HG03457 (cell line): Measurements from ENCODE around the gene TMEM38B.
A peak's percentile ranks its signal among the peaks of the same experiment; 100 is the strongest.
"Not testable (repeated sequence)": the region's sequence is repeated elsewhere in the genome, so short reads cannot be mapped to it uniquely, and the experiment has no call there.

Source experiments
- ATAC-seq: cut with Tn5 transposase; IDR thresholded peaks from one replicate; pipeline ENCODE4 v1.9.1; 2021; ENCODE audit warnings: moderate number of reproducible peaks; ENCODE audit not compliant: unreplicated experiment

The TMEM38B gene

GRCh38 chr9:105681313-105681712 is 13.0 kb upstream of the TMEM38B start:
- no peak for ATAC-seq

GRCh38 chr9:105681724-105682123 is 12.6 kb upstream of the TMEM38B start:
- ATAC-seq: no peak

DNA sequence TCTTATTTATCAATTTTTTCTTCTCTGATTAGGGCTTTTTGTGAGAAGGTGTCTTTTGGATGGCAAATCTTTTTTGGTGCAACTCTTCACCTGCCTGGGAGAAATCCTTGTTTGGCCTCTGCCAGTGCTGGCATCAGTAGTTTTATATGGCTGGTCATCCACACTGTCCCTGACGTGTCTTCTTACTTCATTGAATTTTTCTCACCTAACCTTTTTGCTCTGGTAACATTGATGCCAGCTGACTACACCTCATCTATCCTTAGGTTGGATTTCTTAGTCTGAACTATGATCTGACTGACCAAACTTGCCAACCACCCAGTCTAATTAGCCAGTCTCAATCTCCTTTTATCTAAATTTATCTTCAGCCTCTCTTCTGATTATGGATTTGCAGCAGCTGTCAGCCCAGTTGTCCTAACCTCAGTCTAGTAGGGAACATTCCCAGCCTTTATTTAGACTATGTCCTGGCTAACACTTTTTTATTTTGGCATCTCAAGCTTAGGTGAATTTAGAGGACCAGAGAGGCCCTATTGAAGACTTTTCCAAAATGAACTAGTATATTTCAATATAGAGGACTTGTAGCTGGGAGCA is 10.6 kb upstream of the TMEM38B start:
- no peak for ATAC-seq

- ATAC-seq: no peak
Observed at GRCh38 chr9:105686936-105687335, 7.4 kb upstream of the TMEM38B start.

- ATAC-seq: no peak
Observed at GRCh38 chr9:105690742-105691141, 3.6 kb upstream of the TMEM38B start.

- ATAC-seq: peak; percentile 26
Observed at GRCh38 chr9:105693435-105694189, 729 bp upstream of the TMEM38B start.

DNA sequence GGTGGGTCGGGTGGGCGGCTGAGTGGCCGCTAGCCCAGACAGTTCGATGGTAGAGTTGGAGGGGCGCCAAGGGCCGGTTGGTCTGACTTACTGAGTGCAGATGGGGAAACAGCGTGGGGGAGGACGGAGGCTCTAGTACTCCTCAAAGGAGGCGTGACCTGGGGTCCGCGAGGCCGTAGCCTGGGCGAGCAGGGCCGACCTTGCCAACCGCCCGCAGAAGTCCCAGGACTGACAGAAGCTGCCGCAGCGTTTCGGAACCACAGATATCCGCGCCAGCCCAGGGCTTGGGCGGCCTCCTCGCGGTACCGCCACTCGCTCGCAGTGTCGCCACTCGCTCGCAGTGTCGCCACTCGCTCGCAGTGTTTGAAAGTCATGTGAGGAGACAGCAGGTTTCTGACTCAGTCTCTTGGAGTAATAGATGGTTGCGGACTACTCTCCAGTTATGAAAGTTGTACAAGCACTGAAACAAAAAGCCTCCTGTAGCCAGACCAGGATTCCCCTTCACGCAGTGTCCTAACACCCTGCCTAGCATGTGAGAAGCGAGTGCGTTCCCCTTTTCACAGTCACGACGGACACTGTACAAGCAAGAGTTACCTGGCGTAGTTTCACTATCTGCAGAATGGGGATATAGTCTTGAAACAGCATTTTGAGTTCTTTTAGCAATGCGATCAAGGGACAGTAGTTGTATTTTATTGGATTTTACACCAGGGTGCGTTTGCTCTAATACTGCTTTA is 674 bp downstream of the TMEM38B start:
- ATAC-seq: peak; percentile 45

DNA sequence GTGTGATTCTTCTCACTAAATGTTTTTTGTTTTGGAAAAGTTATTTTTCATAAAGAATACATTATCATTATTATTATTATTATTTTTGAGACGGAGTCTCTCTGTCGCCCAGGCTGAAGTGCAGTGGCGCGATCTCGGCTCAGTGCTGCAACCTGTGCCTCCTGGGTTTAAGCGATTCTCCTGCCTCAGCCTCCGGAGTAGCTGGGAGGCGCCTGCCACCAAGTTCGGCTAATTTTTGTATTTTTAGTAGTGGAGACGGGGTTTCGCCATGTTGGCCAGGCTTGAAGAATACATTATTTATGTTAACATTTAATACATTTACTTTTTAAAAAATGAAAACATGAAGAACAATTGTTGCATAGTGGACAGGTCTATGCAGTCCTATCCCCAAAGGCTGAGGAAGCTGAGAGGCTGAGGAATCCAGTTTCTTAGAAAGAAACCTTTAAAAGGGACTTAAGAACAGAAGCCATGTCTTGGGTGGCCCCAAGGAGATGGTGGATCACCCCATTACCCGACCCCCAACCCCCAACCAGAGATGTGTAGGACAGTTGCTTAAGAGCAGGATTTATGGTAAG is 2.0 kb downstream of the TMEM38B start:
- ATAC-seq: no peak

DNA sequence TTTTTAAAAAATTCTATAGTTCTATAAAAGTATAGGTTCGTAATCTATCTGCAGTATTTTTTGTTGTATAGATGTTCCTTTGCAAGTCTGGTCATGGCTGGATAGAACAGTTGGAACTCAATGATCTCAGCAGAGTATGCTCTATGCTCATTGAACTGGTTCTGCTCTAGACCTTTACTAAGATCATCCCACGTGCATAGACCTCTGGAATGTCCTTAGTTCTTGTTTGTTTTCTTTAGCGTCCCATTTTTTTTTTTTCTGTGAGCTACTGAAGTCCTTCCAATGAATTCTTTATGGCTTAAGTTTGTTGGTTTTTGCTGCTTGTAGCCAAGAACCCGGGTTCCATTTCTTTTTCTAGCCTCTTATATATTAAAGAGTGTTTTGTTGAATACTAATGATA is 3.5 kb downstream of the TMEM38B start:
- no peak for ATAC-seq

- no peak for ATAC-seq
Observed at GRCh38 chr9:105698348-105698870, 4.1 kb downstream of the TMEM38B start.

DNA sequence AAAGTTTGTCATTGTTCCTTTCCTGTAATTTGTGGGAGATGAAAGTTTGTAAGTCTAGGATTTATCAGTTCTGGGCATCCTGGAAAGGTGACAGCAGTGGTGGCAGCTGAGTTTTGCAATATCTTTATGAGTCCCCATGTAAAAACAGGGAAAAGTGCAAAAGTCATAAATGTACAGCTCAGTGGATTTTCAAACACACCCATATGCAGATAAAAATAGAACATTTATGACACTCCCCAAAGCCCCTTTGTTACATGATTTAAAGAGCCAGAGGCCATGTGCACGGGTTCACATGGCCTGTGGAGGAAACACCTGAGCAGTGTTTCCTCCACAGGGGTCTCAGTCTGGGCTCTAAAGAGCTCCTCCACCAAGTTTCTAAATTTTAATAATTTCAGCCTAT is 6.3 kb downstream of the TMEM38B start:
- ATAC-seq: no peak

GRCh38 chr9:105701145-105701544 is 6.8 kb downstream of the TMEM38B start:
- ATAC-seq: no peak

- ATAC-seq: no peak
Observed at GRCh38 chr9:105702207-105702606, 7.9 kb downstream of the TMEM38B start.

DNA sequence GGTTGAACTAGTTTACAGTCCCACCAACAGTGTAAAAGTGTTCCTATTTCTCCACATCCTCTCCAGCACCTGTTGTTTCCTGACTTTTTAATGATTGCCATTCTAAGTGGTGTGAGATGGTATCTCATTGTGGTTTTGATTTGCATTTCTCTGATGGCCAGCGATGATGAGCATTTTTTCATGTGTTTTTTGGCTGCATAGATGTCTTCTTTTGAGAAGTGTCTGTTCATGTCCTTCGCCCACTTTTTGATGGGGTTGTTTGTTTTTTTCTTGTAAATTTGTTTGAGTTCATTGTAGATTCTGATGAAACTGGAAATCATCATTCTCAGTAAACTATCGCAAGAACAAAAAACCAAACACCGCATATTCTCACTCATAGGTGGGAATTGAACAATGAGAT is 9.3 kb downstream of the TMEM38B start:
- not testable (repeated sequence) for ATAC-seq

DNA sequence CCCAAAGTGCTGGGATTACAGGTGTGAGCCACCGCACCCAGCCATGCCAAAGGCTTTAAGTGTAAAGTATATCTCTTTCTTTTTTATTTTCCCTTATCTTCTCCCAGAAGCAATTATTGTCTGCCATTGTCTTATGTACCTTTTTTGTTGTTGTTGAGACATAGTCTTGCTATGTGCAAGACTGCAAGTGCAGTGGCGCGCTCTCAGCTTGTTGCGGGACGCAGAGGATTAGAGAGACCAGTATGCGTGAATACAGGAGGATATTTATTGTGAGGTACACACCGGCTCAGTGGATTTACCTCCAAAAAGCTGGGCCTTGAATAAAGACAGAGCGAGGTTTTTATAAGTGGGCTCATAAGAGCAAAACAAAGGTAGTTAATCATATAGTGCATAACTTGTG is 11.8 kb downstream of the TMEM38B start:
- ATAC-seq: no peak

GRCh38 chr9:105708405-105708804 is 14.1 kb downstream of the TMEM38B start:
- no peak for ATAC-seq

DNA sequence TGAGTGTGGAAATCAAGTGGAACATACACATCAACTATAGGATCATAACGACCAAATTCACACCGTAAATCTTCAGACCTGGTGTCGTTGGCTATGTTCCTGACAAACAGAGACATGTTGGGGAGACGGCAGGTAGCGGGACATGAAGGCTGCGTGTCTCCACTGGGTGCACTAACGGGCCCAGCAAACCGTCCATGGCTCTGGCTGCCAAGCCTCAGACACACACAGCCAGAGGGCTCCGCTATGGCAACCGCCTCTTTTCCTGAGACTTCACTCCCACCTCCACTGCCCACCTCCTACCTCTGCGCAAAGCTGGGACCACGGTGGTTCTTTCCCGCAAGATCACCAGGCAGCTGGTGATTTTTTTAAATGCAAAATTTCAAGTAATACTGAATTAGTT is 16.3 kb downstream of the TMEM38B start:
- ATAC-seq: no peak

- no peak for ATAC-seq
Observed at GRCh38 chr9:105711867-105712266, 17.5 kb downstream of the TMEM38B start.

GRCh38 chr9:105712297-105712696 is 18.0 kb downstream of the TMEM38B start:
- no peak for ATAC-seq

DNA sequence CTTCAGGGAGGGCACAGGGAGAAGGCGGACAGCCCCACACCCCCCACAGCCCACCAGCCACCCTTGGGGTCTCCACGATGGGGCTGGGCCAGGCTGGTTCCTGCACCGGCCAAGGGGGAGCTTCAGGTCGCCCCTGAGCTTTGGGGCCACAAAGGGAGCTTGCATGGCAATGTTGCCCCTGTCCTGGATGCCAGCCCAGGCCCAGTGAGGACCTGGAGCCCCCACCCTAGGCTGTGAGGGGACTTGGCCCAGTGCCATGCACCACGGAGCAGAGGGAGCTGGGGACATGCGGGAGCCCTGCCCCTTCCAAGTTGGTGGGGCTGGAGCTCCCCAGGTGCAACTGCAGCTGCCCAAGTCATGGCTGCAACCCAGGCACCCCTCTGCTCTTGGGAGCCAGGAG is 18.4 kb downstream of the TMEM38B start:
- no peak for ATAC-seq

DNA sequence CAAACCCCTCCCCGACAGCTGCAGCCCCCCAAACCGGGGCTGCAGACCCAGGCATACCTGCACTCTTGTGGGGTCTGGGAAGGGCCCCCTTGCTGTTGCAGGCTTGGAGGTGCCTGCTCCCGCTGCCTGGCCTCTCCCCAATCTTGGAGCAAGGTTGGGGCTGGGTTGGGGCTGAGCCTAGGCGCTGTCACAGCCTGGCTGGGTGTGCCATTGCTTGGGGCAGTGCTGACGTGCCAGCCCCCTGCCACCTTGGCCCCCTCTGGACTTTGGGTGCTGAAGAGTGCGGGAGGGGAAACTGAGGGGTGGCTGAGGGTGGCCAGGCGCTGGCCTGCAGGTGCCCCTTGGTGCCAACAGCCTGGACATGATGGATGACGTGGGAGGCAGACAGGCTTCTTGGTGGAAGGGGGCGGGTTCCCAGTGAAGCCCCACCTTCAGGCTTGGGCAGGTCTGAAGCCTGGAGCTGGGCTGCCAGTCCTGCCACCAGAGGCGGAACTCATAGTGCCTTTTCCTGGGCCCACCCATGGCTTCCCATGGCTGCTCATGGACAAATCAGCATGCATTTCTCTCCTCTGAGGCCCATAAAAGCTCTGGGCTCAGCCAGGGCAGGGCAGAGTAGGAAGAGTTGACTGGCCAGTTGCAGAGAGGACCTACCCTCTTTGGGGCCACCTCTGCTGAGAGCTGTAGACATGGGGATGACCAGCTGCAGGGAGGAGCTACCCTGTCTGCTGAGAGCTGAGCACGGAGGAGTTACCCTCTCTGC is 19.1 kb downstream of the TMEM38B start:
- no peak for ATAC-seq
